GM12874 (cell line): Measurements from ENCODE around the gene SERPINA5.

Source experiments
- CTCF ChIP-seq: IDR thresholded peaks from 2 replicates; pipeline ENCODE4 v1.5.1; 2011; ENCODE audit warnings: low read depth, mild to moderate bottlenecking, control low read depth, low read length, moderate library complexity; ENCODE audit not compliant: insufficient read depth

Gene SERPINA5

GRCh38 chr14:94541234-94541975 is 39.8 kb upstream of the SERPINA5 start:
- no peak for TF ChIP-seq CTCF

GRCh38 chr14:94542111-94542810 is 39.0 kb upstream of the SERPINA5 start:
- no peak for TF ChIP-seq CTCF

- no peak for TF ChIP-seq CTCF
These were observed 38.3 kb upstream of the SERPINA5 start for GRCh38 chr14:94542811-94543440.

- TF ChIP-seq CTCF, result no peak
These were observed 37.6 kb upstream of the SERPINA5 start for GRCh38 chr14:94543449-94544124.

- no peak for TF ChIP-seq CTCF
These were observed 36.5 kb upstream of the SERPINA5 start for GRCh38 chr14:94544726-94545125.

- no peak for TF ChIP-seq CTCF
These were observed 35.9 kb upstream of the SERPINA5 start for GRCh38 chr14:94545131-94545841.
